22Rv1 (cell line): ENCODE measurements around the gene SON.

Experiments used
- H3K27ac ChIP-seq: fragments of 450-650 bp; 2 replicates; pipeline ENCODE4 v1.5.1; 2017
- ZFX ChIP-seq: fragments of 450-650 bp; IDR thresholded peaks from 2 replicates; pipeline ENCODE4 v1.6.1; 2017; ENCODE audit warnings: antibody characterized with exemption, borderline replicate concordance
- TF ChIP-seq, protein P1 (sequence below): fragments of 450-650 bp; IDR thresholded peaks from 2 replicates; pipeline ENCODE4 v1.5.1; 2017; ENCODE audit warnings: mild to moderate bottlenecking

Gene SON

DNA sequence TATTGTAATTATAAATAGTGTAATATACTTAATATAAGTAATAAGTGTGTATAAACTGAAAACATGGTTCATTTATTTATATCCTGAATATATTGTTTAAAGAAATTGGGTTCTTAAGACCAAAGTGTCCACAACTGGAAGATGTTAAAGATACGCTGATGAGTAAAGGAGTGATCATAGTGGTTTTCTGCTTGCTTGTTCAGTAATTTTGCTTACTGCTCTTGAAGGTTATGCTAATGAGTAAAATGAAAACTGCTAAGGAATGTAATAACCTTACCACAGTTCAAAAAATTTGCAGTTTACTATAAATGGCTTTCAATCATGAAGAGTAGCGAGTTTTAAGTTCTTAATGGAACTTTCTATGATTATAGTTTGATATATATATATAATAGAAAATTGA lies 23.7 kb downstream of the SON start:
- TF ChIP-seq, protein P1, sequence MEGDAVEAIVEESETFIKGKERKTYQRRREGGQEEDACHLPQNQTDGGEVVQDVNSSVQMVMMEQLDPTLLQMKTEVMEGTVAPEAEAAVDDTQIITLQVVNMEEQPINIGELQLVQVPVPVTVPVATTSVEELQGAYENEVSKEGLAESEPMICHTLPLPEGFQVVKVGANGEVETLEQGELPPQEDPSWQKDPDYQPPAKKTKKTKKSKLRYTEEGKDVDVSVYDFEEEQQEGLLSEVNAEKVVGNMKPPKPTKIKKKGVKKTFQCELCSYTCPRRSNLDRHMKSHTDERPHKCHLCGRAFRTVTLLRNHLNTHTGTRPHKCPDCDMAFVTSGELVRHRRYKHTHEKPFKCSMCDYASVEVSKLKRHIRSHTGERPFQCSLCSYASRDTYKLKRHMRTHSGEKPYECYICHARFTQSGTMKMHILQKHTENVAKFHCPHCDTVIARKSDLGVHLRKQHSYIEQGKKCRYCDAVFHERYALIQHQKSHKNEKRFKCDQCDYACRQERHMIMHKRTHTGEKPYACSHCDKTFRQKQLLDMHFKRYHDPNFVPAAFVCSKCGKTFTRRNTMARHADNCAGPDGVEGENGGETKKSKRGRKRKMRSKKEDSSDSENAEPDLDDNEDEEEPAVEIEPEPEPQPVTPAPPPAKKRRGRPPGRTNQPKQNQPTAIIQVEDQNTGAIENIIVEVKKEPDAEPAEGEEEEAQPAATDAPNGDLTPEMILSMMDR = no peak
- no peak for TF ChIP-seq ZFX
- no peak overlapping the region for H3K27ac ChIP-seq

GRCh38 chr21:33567914-33568313 lies 25.1 kb downstream of the SON start:
- H3K27ac ChIP-seq = no peak overlapping the region
- TF ChIP-seq, protein P1 = no peak
- no peak for TF ChIP-seq ZFX

DNA sequence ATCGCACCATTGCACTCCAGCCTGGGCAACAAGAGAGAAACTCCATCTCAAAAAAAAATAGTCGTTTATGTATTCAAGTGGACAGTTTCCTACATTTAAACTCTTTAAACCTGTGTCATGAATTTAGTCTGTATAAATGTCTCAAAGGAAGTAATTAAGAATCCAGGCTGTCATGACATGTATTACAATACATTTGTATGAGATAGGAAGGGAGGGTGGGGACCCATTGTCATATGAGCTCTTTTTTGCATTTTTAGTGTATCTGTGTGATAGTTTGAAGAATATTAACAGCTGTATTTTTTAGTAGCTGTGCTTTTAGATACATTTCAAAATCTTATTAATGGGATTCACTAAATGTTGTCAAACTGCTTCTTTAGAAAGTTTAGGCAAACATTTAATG lies 25.6 kb downstream of the SON start:
- no peak overlapping the region for H3K27ac ChIP-seq
- TF ChIP-seq, protein P1 = no peak
- TF ChIP-seq ZFX = no peak

DNA sequence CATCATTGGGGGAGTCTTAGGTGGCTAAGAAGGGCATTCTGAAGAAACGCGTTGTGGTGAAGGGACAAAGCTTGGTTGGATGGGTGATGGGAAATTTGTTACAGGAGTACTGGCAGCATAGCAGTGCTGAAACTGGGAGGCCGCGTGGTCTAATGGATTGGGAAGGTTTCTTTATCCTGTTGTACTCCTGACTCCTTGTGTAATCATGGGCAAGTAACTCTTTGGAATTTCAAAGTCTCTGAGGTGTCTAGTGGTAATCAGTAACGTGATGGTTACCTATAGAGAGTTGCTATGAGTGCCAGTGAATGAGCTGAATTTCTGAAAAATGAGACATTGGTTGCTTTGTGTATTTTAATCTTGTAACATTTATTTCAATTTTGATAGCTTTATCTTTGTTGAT lies 27.2 kb downstream of the SON start:
- H3K27ac ChIP-seq = no peak overlapping the region
- TF ChIP-seq ZFX = no peak
- TF ChIP-seq, protein P1 = no peak

GRCh38 chr21:33572350-33572749 lies 29.5 kb downstream of the SON start:
- TF ChIP-seq, protein P1 = no peak
- TF ChIP-seq ZFX = no peak
- no peak overlapping the region for H3K27ac ChIP-seq

DNA sequence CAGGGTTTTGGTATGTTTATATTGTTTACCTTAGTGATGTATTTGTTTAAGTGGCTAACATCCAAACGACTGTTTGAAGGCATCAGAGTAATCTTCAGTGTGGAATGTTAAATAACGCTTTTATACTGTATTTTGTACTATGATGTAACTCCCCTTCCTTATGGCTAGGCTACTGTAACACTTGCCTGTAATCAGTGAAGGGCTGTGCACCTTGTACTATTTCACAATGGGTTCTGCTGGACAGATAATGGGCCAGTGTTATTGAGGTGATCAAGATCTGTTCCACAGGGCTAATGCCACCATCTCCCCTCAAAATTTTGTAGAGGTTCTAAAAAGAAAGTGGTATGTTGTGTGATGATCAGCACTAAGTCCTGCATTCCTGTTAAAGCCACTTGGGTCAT lies 33.9 kb downstream of the SON start:
- peak overlapping the region; percentile 45 for H3K27ac ChIP-seq

DNA sequence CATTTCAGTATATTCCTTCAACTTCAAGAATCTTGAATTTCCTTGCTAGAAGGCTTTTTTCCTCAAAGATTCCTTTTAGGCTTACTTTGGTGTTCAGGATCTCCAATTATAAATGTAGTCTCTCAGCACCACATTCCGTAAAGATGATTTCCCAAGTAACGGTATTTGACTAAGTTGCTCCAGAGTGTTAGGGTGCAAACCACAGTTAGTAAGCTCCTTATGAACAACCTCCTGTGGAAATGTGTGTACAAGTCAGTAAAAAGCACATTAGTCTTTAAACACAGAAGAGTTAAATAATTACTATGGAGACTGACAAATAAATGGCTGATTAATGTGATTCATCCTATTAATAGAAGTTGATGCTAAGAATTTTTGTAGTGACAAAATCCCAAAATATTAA lies 35.4 kb downstream of the SON start:
- peak overlapping the region; percentile 55 for H3K27ac ChIP-seq

More for the DNA sequence above, 35.4 kb downstream of the SON start:
- TF ChIP-seq, protein P1 = no peak
- TF ChIP-seq ZFX = no peak
